ENCODE results near the gene GALNT9.
"Not testable (repeated sequence)": the region's sequence is repeated elsewhere in the genome, so short reads cannot be mapped to it uniquely, and the experiment has no call there.

The GALNT9 gene

DNA sequence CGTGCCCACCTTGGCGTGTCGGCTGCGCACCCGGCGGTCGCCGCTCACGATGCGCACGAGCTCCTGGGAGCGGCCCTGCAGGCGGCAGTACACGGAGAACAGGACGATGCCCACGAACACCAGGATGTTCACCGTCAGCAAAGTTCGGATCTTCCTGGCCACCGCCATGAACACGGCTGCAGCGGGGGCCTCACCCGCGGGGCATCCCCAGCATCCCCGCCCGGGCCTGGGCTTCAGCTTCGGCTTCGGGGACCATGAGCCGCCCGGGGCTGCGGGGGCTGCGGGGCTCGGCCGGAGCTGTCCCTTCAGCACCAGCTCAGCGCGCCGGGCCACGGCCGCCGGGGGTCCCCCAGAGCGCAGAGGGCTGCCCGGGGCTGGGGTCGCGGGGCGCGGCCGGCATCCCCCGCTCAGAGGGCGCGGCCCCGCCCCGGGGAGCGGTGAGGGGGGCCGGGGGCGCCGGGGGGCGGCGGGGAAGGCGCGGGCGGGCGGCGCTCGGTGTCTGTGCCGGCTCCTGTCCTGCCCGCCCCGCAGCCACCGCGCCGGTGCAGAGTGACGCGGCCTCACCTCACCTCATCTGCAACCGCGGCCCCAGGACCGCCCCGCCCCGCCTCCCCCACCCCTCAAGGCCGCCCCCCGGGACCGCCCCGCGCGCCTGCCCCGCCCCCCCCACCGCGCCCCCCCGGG, at the start of gene GALNT9:
GALNT9 (minus strand) TSS at position 554 of the 684 bp plus-strand sequence; CDS start at position 168, 386 bp downstream.
- no peaks in the 10 kb centered on the region for H3K36me3 ChIP-seq (ENCODE audit: control insufficient read depth in 1 of 2, insufficient read depth in 2 of 2, low read length in 2 of 2)
- no peaks in the 10 kb centered on the region for H3K4me1 ChIP-seq (ENCODE audit: control insufficient read depth in 1 of 2, insufficient read depth in 2 of 2, low read length in 2 of 2)
- no peaks in the 10 kb centered on the region for H3K9me3 ChIP-seq (ENCODE audit: control insufficient read depth in 1 of 2, low read length in 2 of 2)
- no peak within 1 kb of the TSS for H3K9ac ChIP-seq (ENCODE audit: low read depth in 1 of 2, low read length in 2 of 2)
- peaks cover 36 to 47% of the 10 kb centered on the region in 2 donors for H3K27me3 ChIP-seq (ENCODE audit: control insufficient read depth in 1 of 2, insufficient read depth in 2 of 2, low read length in 2 of 2)
- H3K27ac ChIP-seq (ENCODE audit: low read depth, low read length): no peak within 1 kb of the TSS
- no peak within 1 kb of the TSS for H3K4me3 ChIP-seq (ENCODE audit: low read depth in 1 of 2, low read length in 2 of 2)

DNA sequence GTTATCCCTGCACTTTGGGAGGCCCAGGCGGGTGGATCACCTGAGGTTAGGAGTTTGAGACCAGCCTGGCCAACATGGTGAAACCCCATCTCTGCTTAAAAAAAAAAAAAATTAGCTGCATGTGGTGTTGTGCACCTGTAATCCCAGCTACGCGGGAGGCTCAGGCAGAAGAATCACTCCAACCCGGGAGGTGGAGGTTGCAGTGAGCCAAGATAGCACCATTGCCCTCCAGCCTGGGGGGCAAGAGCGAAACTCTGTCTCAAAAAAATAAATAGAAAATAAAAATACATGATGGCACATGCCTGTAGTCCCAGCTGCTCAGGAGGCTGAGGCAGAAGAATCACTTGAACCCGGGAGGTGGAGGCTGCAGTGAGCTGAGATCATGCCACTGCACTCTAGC, 49.7 kb upstream of the GALNT9 start:
- H3K4me1 ChIP-seq (ENCODE audit: control insufficient read depth in 1 of 2, insufficient read depth in 2 of 2, low read length in 2 of 2); H3K9me3 ChIP-seq (ENCODE audit: control insufficient read depth in 1 of 2, low read length in 2 of 2); H3K9ac ChIP-seq (ENCODE audit: low read depth in 1 of 2, low read length in 2 of 2); H3K4me3 ChIP-seq (ENCODE audit: low read depth in 1 of 2, low read length in 2 of 2); H3K36me3 ChIP-seq (ENCODE audit: control insufficient read depth in 1 of 2, insufficient read depth in 2 of 2, low read length in 2 of 2); H3K27ac ChIP-seq (ENCODE audit: low read depth, low read length): not testable (repeated sequence)
- H3K27me3 ChIP-seq (ENCODE audit: control insufficient read depth in 1 of 2, insufficient read depth in 2 of 2, low read length in 2 of 2): peaks cover 28 to 41% of the 10 kb centered on the region in 2 donors

DNA sequence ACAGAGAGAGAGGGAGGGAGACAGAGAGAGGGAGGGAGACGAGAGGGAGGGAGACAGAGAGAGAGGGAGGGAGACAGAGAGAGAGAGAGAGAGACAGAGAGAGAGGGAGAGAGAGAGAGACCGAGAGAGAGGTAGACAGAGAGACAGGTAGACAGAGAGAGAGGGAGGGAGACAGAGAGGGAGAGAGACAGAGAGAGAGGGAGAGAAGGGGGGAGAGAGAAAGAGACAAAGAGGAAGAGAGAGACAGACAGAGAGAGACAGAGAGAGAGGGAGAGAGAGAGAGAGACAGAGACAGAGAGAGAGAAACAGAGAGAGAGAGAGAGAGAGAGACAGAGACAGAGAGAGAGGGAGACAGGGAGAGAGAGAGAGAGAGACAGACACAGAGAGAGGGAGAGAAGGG, 47.8 kb upstream of the GALNT9 start:
- H3K4me1 ChIP-seq (ENCODE audit: control insufficient read depth in 1 of 2, insufficient read depth in 2 of 2, low read length in 2 of 2): no peaks in the 10 kb centered on the region
- no peak overlapping the region for H3K4me3 ChIP-seq (ENCODE audit: low read depth in 1 of 2, low read length in 2 of 2)
- no peak overlapping the region for H3K9ac ChIP-seq (ENCODE audit: low read depth in 1 of 2, low read length in 2 of 2)
- H3K27me3 ChIP-seq (ENCODE audit: control insufficient read depth in 1 of 2, insufficient read depth in 2 of 2, low read length in 2 of 2): peaks cover 28 to 34% of the 10 kb centered on the region in 2 donors
- no peaks in the 10 kb centered on the region for H3K9me3 ChIP-seq (ENCODE audit: control insufficient read depth in 1 of 2, low read length in 2 of 2)
- H3K36me3 ChIP-seq (ENCODE audit: control insufficient read depth in 1 of 2, insufficient read depth in 2 of 2, low read length in 2 of 2): no peaks in the 10 kb centered on the region
- no peak overlapping the region for H3K27ac ChIP-seq (ENCODE audit: low read depth, low read length)

DNA sequence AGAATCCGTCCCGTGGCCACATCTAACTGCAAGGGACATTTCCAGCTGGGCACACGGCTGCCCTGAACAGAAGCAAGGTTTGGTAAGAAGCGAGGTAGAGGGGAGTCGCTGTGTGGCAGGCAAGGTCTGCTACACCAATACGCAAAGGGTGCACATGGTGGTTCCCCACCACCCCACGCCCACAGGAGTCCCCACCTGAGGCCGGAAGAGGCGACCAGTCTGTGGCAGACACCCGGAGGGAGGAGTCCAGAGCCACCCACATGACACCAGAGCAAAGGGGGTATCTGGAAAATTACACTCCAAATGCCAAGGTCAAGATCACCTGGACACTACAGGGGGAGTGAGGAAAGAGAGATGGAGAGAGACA, 47.1 kb upstream of the GALNT9 start:
- H3K4me3 ChIP-seq (ENCODE audit: low read depth in 1 of 2, low read length in 2 of 2): no peak overlapping the region
- no peaks in the 10 kb centered on the region for H3K9me3 ChIP-seq (ENCODE audit: control insufficient read depth in 1 of 2, low read length in 2 of 2)
- H3K36me3 ChIP-seq (ENCODE audit: control insufficient read depth in 1 of 2, insufficient read depth in 2 of 2, low read length in 2 of 2): no peaks in the 10 kb centered on the region
- no peak overlapping the region for H3K27ac ChIP-seq (ENCODE audit: low read depth, low read length)
- no peaks in the 10 kb centered on the region for H3K4me1 ChIP-seq (ENCODE audit: control insufficient read depth in 1 of 2, insufficient read depth in 2 of 2, low read length in 2 of 2)
- H3K27me3 ChIP-seq (ENCODE audit: control insufficient read depth in 1 of 2, insufficient read depth in 2 of 2, low read length in 2 of 2): peaks cover 28 to 31% of the 10 kb centered on the region in 2 donors
- H3K9ac ChIP-seq (ENCODE audit: low read depth in 1 of 2, low read length in 2 of 2): no peak overlapping the region

DNA sequence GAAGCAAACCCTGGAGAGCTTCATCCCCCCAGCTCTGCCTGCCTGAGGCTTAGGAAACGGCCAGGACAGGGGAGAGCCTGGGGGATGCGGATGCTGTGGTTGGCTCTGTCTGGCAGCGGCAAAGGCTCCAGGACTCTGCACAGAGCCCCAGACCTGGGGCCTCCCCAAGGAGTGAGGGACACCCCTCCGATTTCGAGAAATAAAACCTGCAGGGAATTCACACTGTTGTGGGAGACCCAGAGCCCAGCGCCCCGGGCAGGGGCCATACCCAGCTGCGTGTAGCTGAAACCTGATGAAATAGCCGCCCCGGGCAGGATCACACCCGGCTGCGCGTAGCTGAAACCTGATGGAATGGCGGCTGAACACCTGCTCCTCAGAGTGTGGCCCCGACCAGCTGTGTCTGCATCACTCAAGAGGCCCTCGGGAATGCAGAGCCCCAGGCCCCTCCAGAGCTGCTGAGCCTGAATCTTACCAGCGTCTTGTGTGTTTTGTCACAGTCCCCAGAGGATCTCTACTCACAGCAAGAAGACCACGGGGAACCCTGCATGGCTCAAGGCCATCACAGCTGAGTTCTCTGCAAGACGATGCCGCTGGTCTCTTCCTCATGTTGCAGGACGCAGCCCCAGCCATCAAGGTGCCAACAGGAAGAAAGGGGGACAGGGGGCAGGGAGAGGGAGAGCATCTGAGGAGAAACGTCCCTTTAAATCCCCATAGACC, 46.5 kb upstream of the GALNT9 start:
- Histone ChIP-seq H3K27me3 (ENCODE audit: control insufficient read depth in 1 of 2, insufficient read depth in 2 of 2, low read length in 2 of 2) (peaks cover 25 to 29% of the 10 kb centered on the region in 2 donors), H3K9me3 (ENCODE audit: control insufficient read depth in 1 of 2, low read length in 2 of 2) (no peaks in the 10 kb centered on the region), H3K27ac (ENCODE audit: low read depth, low read length) (no peak overlapping the region)

DNA sequence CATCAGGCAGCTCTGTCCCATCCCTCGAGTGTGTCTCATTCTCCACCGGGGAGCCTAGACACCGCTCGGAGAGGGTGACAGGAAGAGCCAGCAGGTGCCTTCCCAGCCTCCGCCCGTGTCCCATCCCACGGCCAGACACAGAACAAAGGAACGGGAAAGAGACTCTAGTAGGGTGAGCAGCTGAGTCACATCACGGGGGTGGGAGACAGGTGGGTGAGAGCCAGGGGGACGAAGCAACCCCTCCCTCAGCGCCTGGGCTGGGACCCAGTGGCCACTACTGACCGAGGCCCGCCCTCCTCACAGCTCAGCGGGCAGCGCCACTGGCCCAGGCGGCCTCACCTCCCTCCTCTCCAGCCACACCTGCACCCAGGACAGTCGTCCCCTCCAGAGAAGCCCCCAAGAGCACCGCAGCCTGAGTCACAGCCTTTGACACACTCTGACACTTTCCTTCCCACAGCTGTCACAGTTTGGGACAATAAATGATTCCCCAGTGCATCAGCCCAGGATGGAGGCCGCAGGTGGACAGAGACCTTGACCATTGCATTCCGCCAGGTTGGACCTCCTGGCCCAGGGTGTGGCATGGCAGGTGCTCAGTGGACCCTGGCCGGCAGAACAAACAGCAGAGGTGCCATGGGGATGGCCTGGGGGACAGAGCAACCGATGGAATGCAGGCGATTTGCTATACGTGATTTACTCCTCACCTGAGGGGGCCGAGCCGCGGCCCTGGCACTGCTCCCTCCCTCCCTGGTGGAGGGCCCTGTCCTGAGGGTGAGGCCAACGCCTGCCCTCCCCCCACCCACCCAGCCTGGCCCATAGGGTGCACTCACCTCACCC, 45.4 kb upstream of the GALNT9 start:
- H3K27me3 ChIP-seq (ENCODE audit: control insufficient read depth in 1 of 2, insufficient read depth in 2 of 2, low read length in 2 of 2): peaks cover 20 to 25% of the 10 kb centered on the region in 2 donors
- H3K27ac ChIP-seq (ENCODE audit: low read depth, low read length): no peak overlapping the region
- no peaks in the 10 kb centered on the region for H3K4me1 ChIP-seq (ENCODE audit: control insufficient read depth in 1 of 2, insufficient read depth in 2 of 2, low read length in 2 of 2)
- H3K36me3 ChIP-seq (ENCODE audit: control insufficient read depth in 1 of 2, insufficient read depth in 2 of 2, low read length in 2 of 2): no peaks in the 10 kb centered on the region
- H3K4me3 ChIP-seq (ENCODE audit: low read depth in 1 of 2, low read length in 2 of 2): no peak overlapping the region
- H3K9ac ChIP-seq (ENCODE audit: low read depth in 1 of 2, low read length in 2 of 2): no peak overlapping the region
- no peaks in the 10 kb centered on the region for H3K9me3 ChIP-seq (ENCODE audit: control insufficient read depth in 1 of 2, low read length in 2 of 2)

More for the DNA sequence above, 46.5 kb upstream of the GALNT9 start:
- Histone ChIP-seq H3K4me3 (ENCODE audit: low read depth in 1 of 2, low read length in 2 of 2) (no peak overlapping the region), H3K4me1 (ENCODE audit: control insufficient read depth in 1 of 2, insufficient read depth in 2 of 2, low read length in 2 of 2) (no peaks in the 10 kb centered on the region), H3K36me3 (ENCODE audit: control insufficient read depth in 1 of 2, insufficient read depth in 2 of 2, low read length in 2 of 2) (no peaks in the 10 kb centered on the region), H3K9ac (ENCODE audit: low read depth in 1 of 2, low read length in 2 of 2) (no peak overlapping the region)

DNA sequence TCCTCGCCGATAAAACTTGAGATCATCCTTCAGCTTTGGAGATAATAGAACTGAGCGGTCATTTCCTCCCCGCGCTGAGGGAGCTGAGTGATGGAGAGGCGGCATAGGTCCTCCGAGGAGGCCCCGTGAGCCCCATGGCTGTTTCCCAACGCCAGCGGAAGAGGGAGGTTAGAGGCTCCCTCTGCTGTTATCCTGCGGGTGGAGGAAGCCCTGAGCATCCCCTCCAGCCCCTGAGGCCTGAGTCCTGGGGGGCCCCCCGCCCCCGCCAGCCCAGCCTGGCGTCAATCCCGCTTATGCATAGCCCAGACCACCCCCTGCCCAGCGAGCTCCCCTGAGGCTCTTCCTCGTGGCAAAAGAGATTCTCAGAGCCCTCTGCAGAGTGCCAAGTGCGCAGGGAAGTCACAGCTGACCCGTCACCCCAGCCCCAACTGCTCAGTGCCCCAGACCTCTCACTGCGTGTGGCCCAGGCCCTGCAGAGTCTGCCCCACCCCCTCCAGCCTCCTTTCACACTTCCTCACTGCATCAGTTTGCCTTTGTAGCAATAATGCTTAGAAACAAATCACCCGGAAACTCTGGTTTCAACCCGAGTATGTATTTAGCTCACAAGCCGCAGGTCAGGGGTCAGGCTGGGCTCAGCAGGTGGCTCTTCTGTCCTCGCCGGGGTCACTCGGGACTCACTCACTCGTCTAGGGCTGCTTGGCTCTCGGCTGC, 44.7 kb upstream of the GALNT9 start:
- Histone ChIP-seq H3K4me3 (ENCODE audit: low read depth in 1 of 2, low read length in 2 of 2) (no peak overlapping the region), H3K27me3 (ENCODE audit: control insufficient read depth in 1 of 2, insufficient read depth in 2 of 2, low read length in 2 of 2) (peaks cover 20 to 24% of the 10 kb centered on the region in 2 donors)

DNA sequence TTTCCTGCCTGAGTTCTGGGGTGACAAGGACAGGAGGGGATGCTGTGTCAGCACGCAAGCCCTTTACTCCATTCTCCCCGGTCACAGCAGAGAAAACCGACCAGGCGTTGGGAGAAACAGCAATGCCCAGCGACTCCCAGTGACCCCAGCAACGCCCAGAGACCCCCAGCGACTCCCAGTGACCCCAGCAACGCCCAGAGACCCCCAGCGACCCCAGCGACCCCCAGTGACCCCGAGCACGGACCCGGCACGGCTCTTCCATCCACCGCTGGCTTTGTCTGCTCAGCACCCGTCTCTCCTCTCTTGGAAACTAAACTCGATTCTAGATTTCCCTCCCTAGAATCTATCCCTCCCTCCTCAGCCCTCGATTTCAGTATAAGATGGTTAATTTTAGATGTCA, 38.5 kb upstream of the GALNT9 start:
- no peak overlapping the region for H3K9ac ChIP-seq (ENCODE audit: low read depth in 1 of 2, low read length in 2 of 2)
- H3K4me1 ChIP-seq (ENCODE audit: control insufficient read depth in 1 of 2, insufficient read depth in 2 of 2, low read length in 2 of 2): no peaks in the 10 kb centered on the region
- H3K27ac ChIP-seq (ENCODE audit: low read depth, low read length): no peak overlapping the region
- peaks cover 0 to 8% of the 10 kb centered on the region in 2 donors for H3K27me3 ChIP-seq (ENCODE audit: control insufficient read depth in 1 of 2, insufficient read depth in 2 of 2, low read length in 2 of 2)
- no peak overlapping the region for H3K4me3 ChIP-seq (ENCODE audit: low read depth in 1 of 2, low read length in 2 of 2)
- H3K36me3 ChIP-seq (ENCODE audit: control insufficient read depth in 1 of 2, insufficient read depth in 2 of 2, low read length in 2 of 2): no peaks in the 10 kb centered on the region
- H3K9me3 ChIP-seq (ENCODE audit: control insufficient read depth in 1 of 2, low read length in 2 of 2): no peaks in the 10 kb centered on the region

More for the DNA sequence above, 44.7 kb upstream of the GALNT9 start:
- H3K36me3 ChIP-seq (ENCODE audit: control insufficient read depth in 1 of 2, insufficient read depth in 2 of 2, low read length in 2 of 2): no peaks in the 10 kb centered on the region
- no peak overlapping the region for H3K27ac ChIP-seq (ENCODE audit: low read depth, low read length)
- H3K9me3 ChIP-seq (ENCODE audit: control insufficient read depth in 1 of 2, low read length in 2 of 2): no peaks in the 10 kb centered on the region
- H3K4me1 ChIP-seq (ENCODE audit: control insufficient read depth in 1 of 2, insufficient read depth in 2 of 2, low read length in 2 of 2): no peaks in the 10 kb centered on the region
- H3K9ac ChIP-seq (ENCODE audit: low read depth in 1 of 2, low read length in 2 of 2): no peak overlapping the region

DNA sequence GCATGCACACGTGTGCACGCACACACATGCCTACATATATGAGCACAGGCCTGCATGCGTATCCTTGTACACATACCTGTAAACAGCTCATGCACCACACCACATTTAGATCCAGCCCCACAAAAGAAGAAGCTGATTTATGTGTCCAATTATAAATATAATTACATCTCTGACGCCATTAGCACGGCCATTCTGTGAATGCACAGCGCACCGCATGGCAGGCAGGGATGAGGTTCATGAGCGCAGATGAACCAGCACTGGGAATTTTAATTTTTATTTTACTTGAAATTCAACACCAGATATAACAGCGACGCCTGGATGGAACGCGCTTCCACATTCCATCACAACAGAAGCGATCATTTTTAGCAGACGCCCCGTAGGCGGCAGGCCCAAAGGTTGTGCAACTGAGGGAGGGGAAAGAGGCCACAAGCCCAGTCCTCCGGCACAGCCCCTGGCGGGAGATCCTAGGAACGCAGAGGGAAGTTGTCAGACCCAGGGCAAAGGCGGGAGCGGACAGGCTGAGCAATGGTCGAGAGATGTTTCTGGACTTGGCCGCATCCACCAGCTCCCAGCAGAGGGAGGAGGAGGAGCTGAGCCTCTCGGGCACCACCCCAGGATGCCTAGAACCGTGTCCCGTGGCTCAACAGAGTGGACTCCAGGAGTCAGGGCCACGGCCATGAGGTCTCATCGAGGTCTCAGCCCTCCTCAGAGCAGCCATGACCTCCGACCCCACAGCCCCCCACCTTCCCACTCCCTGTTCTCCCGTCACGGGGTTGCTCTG, 37.9 kb upstream of the GALNT9 start:
- Histone ChIP-seq H3K9me3 (ENCODE audit: control insufficient read depth in 1 of 2, low read length in 2 of 2) (no peaks in the 10 kb centered on the region), H3K4me1 (ENCODE audit: control insufficient read depth in 1 of 2, insufficient read depth in 2 of 2, low read length in 2 of 2) (no peaks in the 10 kb centered on the region), H3K36me3 (ENCODE audit: control insufficient read depth in 1 of 2, insufficient read depth in 2 of 2, low read length in 2 of 2) (no peaks in the 10 kb centered on the region), H3K27ac (ENCODE audit: low read depth, low read length) (no peak overlapping the region), H3K4me3 (ENCODE audit: low read depth in 1 of 2, low read length in 2 of 2) (no peak overlapping the region), H3K9ac (ENCODE audit: low read depth in 1 of 2, low read length in 2 of 2) (no peak overlapping the region), H3K27me3 (ENCODE audit: control insufficient read depth in 1 of 2, insufficient read depth in 2 of 2, low read length in 2 of 2) (peaks cover 0 to 8% of the 10 kb centered on the region in 2 donors)

Measured in duodenal mucosa (tissue), 2 donors.